Measurements from ENCODE around the gene RNF157. TPM values are rescaled to one million over a fixed set of nuclear protein-coding genes. Genes with fewer than 3 reads are reported as not detected.
"Not testable (repeated sequence)": the region's sequence is repeated elsewhere in the genome, so short reads cannot be mapped to it uniquely, and the experiment has no call there.

The RNF157 gene
- total RNA-seq, 3 donors from 2014 or later, result 3.1 to 7.8 (median 4.3) TPM

- H3K4me3 ChIP-seq, result peak overlapping the region in 1 of 3 donors; percentile 6
- H3K27ac ChIP-seq, result peak overlapping the region; percentile 88 to 97
- peak in 1 of 2 donors; percentile 84 for DNase-seq (ENCODE audit: low spot score in 2 of 2)
- no peaks in the 10 kb centered on the region for H3K9me3 ChIP-seq
- H3K36me3 ChIP-seq, result no peaks in the 10 kb centered on the region
- TF ChIP-seq POLR2AphosphoS5 (IDR thresholded peaks at IDR 0.05), result peak in 2 of 3 donors; percentile 61 to 64
- TF ChIP-seq, protein P1, sequence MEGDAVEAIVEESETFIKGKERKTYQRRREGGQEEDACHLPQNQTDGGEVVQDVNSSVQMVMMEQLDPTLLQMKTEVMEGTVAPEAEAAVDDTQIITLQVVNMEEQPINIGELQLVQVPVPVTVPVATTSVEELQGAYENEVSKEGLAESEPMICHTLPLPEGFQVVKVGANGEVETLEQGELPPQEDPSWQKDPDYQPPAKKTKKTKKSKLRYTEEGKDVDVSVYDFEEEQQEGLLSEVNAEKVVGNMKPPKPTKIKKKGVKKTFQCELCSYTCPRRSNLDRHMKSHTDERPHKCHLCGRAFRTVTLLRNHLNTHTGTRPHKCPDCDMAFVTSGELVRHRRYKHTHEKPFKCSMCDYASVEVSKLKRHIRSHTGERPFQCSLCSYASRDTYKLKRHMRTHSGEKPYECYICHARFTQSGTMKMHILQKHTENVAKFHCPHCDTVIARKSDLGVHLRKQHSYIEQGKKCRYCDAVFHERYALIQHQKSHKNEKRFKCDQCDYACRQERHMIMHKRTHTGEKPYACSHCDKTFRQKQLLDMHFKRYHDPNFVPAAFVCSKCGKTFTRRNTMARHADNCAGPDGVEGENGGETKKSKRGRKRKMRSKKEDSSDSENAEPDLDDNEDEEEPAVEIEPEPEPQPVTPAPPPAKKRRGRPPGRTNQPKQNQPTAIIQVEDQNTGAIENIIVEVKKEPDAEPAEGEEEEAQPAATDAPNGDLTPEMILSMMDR (IDR thresholded peaks at IDR 0.05), result no peak
- H3K4me1 ChIP-seq, result peaks cover 9 to 20% of the 10 kb centered on the region in 2 donors
- no peaks in the 10 kb centered on the region for H3K27me3 ChIP-seq
- intact Hi-C loops (cut with DNase I; ENCODE audit: low total_unique reads), result no loop called here
Measured at GRCh38 chr17:76262732-76263344, 22.5 kb upstream of the RNF157 start.

DNA sequence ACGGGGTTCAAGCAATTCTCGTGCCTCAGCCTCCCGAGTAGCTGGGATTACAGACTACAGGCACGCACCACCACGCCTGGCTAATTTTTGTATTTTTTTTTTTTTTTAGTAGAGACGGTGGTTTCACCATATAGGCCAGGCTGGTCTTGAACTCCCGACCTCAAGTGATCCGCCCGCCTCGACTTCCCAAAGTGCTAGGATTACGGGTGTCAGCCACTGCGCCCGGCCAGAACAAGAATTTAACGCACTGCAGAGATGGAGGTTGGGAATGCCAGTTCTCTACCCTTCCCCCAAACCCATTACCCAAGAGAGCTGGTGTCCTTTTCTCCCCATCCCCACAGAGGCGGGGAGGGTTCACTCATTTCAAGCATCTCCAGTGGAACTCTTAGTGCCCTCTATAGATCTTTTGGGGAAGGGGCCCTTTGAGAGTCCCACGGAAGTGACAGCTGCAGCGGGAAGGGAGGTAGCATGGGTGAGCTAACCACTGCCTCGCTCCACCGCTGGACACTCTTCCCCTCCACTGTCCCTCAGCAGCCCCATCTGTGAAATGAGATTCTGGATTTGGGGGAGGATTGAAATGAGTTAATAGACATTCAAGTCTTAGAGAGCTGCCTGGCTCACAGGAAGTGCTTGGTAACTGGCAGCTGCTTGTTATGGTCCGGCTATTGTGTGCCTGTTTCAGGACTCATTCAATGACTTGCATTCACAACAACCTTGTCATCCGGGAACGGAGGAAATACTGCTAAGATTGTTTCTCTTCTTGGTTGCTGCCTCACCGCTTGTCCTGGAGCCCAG, 21.3 kb upstream of the RNF157 start:
- DNase-seq (ENCODE audit: low spot score in 2 of 2), result no peak
- TF ChIP-seq, protein P1 (IDR thresholded peaks at IDR 0.05), result no peak
- no peak for TF ChIP-seq POLR2AphosphoS5 (IDR thresholded peaks at IDR 0.05)
- TF ChIP-seq POLR2A (IDR thresholded peaks at IDR 0.05), result no peak
- peak overlapping the region; percentile 88 to 97 for H3K27ac ChIP-seq
- no peaks in the 10 kb centered on the region for H3K9me3 ChIP-seq
- H3K36me3 ChIP-seq, result no peaks in the 10 kb centered on the region
- no peaks in the 10 kb centered on the region for H3K27me3 ChIP-seq
- H3K4me1 ChIP-seq, result peaks cover under 1 to 14% of the 10 kb centered on the region in 2 donors
- H3K4me3 ChIP-seq, result no peak overlapping the region
- intact Hi-C loops (cut with DNase I; ENCODE audit: low total_unique reads), result no loop called here

GRCh38 chr17:76260669-76261068, 20.4 kb upstream of the RNF157 start:
- Histone ChIP-seq H3K4me1 (peaks cover 0 to 14% of the 10 kb centered on the region in 2 donors), H3K36me3 (no peaks in the 10 kb centered on the region), H3K27ac (peak overlapping the region in 1 of 2 donors; percentile 33), H3K27me3 (no peaks in the 10 kb centered on the region), H3K4me3 (no peak overlapping the region), H3K9me3 (no peaks in the 10 kb centered on the region)
- no peak for DNase-seq (ENCODE audit: low spot score in 2 of 2)
- intact Hi-C loops (cut with DNase I; ENCODE audit: low total_unique reads), result no loop called here
- TF ChIP-seq POLR2AphosphoS5 (IDR thresholded peaks at IDR 0.05) (no peak), POLR2A (IDR thresholded peaks at IDR 0.05) (no peak)
- TF ChIP-seq, protein P1 (IDR thresholded peaks at IDR 0.05), result no peak

- no peak for DNase-seq (ENCODE audit: low spot score in 2 of 2)
- peaks cover 0 to 14% of the 10 kb centered on the region in 2 donors for H3K4me1 ChIP-seq
- peak overlapping the region in 1 of 2 donors; percentile 77 for H3K27ac ChIP-seq
- intact Hi-C loops (cut with DNase I; ENCODE audit: low total_unique reads), result no loop called here
- no peaks in the 10 kb centered on the region for H3K36me3 ChIP-seq
- no peak for TF ChIP-seq POLR2A (IDR thresholded peaks at IDR 0.05)
- no peak for TF ChIP-seq POLR2AphosphoS5 (IDR thresholded peaks at IDR 0.05)
- TF ChIP-seq, protein P1 (IDR thresholded peaks at IDR 0.05), result no peak
- H3K9me3 ChIP-seq, result no peaks in the 10 kb centered on the region
- no peak overlapping the region for H3K4me3 ChIP-seq
- H3K27me3 ChIP-seq, result no peaks in the 10 kb centered on the region
Measured at GRCh38 chr17:76260220-76260619, 19.9 kb upstream of the RNF157 start.

- H3K4me1 ChIP-seq; intact Hi-C loops (cut with DNase I; ENCODE audit: low total_unique reads); DNase-seq (ENCODE audit: low spot score in 2 of 2): not testable (repeated sequence)
Measured at GRCh38 chr17:76256430-76257050, 16.2 kb upstream of the RNF157 start.

More at GRCh38 chr17:76256430-76257050, 16.2 kb upstream of the RNF157 start:
- not testable (repeated sequence) for H3K27ac ChIP-seq, H3K27me3 ChIP-seq, H3K9me3 ChIP-seq, H3K36me3 ChIP-seq, H3K4me3 ChIP-seq
